GM23248 (cell line): ENCODE measurements around the gene JUN.

Experiments
- EZH2 ChIP-seq: fragments of 200-600 bp; sonication (generic); IDR thresholded peaks from 2 replicates; pipeline ENCODE4 v1.6.1; 2018; ENCODE audit warnings: antibody characterized with exemption, mild to moderate bottlenecking; ENCODE audit not compliant: insufficient read depth, poor library complexity, severe bottlenecking
- EZH2phosphoT487 ChIP-seq: fragments of 200-600 bp; sonication (generic); IDR thresholded peaks from 2 replicates; pipeline ENCODE4 v1.6.1; 2018; ENCODE audit warnings: antibody characterized with exemption, moderate library complexity, mild to moderate bottlenecking, low read depth; ENCODE audit not compliant: insufficient read depth

GRCh38 chr1:58814251-58815068, 30.6 kb upstream of the JUN start:
- TF ChIP-seq EZH2 (no peak), EZH2phosphoT487 (no peak)
